Vagina (tissue), 2 donors: ENCODE measurements around the gene OPRL1.

Source experiments
- POLR2A ChIP-seq, 2 donors: fragments of 450-650 bp; IDR thresholded peaks; one replicate each; pipeline ENCODE4 v1.6.1; 2017; ENCODE audit warnings: antibody characterized with exemption in 2 of 2, mild to moderate bottlenecking in 2 of 2, moderate library complexity in 2 of 2
- POLR2AphosphoS5 ChIP-seq, 2 donors: sonication (generic); formaldehyde crosslinking; IDR thresholded peaks; one replicate each; pipeline ENCODE4 v1.9.0; 2017; ENCODE audit warnings: antibody characterized with exemption in 2 of 2, mild to moderate bottlenecking in 2 of 2, low read depth in 1 of 2; ENCODE audit not compliant: insufficient read depth in 1 of 2
- TF ChIP-seq, protein P1 (sequence below), 3 experiments: fragments of 450-650 bp in 2 of 3; fragments of 200-600 bp in 1 of 3; sonication (generic) in 1 of 3; IDR thresholded peaks; one replicate each; pipeline ENCODE4 v1.5.1; 2017 to 2019; ENCODE audit warnings: antibody characterized with exemption in 3 of 3, mild to moderate bottlenecking in 2 of 3, moderate library complexity in 2 of 3

DNA sequence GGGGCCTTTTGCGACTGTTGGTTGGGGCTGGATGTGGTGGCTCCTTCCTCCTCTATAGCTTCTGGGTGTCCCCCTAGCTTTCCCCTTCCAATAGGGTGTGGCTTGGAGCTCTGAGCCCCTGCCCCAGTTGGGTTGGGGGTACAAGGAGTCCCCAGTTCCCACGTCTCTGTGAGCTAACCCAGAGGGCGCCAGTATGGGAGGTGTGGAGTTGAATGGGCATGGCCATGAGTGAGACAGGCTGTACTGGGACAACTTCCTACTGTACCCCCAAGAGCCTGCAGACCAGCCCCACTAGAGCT, 42.7 kb upstream of the OPRL1 start:
- no peak for TF ChIP-seq POLR2AphosphoS5 (IDR thresholded peaks at IDR 0.05; ENCODE audit: insufficient read depth in 1 of 2, low read depth in 1 of 2)
- TF ChIP-seq, protein P1, sequence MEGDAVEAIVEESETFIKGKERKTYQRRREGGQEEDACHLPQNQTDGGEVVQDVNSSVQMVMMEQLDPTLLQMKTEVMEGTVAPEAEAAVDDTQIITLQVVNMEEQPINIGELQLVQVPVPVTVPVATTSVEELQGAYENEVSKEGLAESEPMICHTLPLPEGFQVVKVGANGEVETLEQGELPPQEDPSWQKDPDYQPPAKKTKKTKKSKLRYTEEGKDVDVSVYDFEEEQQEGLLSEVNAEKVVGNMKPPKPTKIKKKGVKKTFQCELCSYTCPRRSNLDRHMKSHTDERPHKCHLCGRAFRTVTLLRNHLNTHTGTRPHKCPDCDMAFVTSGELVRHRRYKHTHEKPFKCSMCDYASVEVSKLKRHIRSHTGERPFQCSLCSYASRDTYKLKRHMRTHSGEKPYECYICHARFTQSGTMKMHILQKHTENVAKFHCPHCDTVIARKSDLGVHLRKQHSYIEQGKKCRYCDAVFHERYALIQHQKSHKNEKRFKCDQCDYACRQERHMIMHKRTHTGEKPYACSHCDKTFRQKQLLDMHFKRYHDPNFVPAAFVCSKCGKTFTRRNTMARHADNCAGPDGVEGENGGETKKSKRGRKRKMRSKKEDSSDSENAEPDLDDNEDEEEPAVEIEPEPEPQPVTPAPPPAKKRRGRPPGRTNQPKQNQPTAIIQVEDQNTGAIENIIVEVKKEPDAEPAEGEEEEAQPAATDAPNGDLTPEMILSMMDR (IDR thresholded peaks at IDR 0.05), result no peak
- no peak for TF ChIP-seq POLR2A (IDR thresholded peaks at IDR 0.05)
